ENCODE measurements around the gene TTLL11. TPM values are rescaled to one million over a fixed set of nuclear protein-coding genes. Genes with fewer than 3 reads are reported as not detected.

TTLL11 gene
- total and polyA plus RNA-seq, 2 of the 8 experiments (the other 6 are each of a cell fraction or from before 2014, with no cell fraction given), result 0.56 to 0.80 TPM

- no peak overlapping the region for H2BK120ac ChIP-seq (replicated peaks; ENCODE audit: low read depth, low read length)
- peak overlapping the region; percentile 79 for H2AFZ ChIP-seq (ENCODE audit: low read length)
- no peak overlapping the region for H3K14ac ChIP-seq (ENCODE audit: insufficient read length)
- no peaks in the 10 kb centered on the region for H3K9me3 ChIP-seq (ENCODE audit: insufficient read depth in 2 of 2, low read depth in 1 of 2, low read length in 1 of 2)
- no peak overlapping the region for H2BK20ac ChIP-seq (ENCODE audit: low read length)
- H3K36me3 ChIP-seq (ENCODE audit: control insufficient read depth in 2 of 4, insufficient read depth in 4 of 4, low read length in 3 of 4), result no peaks in the 10 kb centered on the region
- H2AK5ac ChIP-seq (ENCODE audit: low read depth, low read length), result no peak overlapping the region
- peak overlapping the region in 1 of 4 experiments; percentile 13; a peak in 2 of 7 replicates for H3K9ac ChIP-seq (replicated peaks in 1 of 4; ENCODE audit: extremely low read depth in 1 of 4, low read depth in 3 of 4, low read length in 3 of 4)
- peaks cover under 1 to 18% (median 10%) of the 10 kb centered on the region in 4 experiments for H3K4me1 ChIP-seq (replicated peaks in 1 of 4; ENCODE audit: control insufficient read depth in 3 of 4, insufficient read depth in 4 of 4, low read length in 3 of 4)
- peak overlapping the region; percentile 47 to 67 (median 56) for H3K4me3 ChIP-seq (ENCODE audit: extremely low read depth in 1 of 4, insufficient read depth in 2 of 4, low read depth in 3 of 4, low read length in 4 of 4)
- peak overlapping the region; percentile 66; the same call in 1 of the 2 replicates for H2BK5ac ChIP-seq (ENCODE audit: low read depth, low read length)
- H3K27ac ChIP-seq (ENCODE audit: low read depth, low read length), result no peak overlapping the region
- no peak overlapping the region for H4K5ac ChIP-seq (ENCODE audit: insufficient read length, low read depth, low read length)
- peak overlapping the region; percentile 91; the same call in 1 of the 2 replicates for H2BK12ac ChIP-seq (ENCODE audit: low read depth, low read length)
- H3K56ac ChIP-seq (replicated peaks; ENCODE audit: insufficient read length, low read depth, low read length), result no peak overlapping the region
- CTCF ChIA-PET (ENCODE audit: partially characterized antibody), result interaction anchor here (0.6 to 15.6 kb wide), 41 partner anchors 9 to 1751 kb away, joined by 3 to 544 read pairs (median 6); partner anchors contain the start of genes LHX6, MORN5, MRRF and NDUFA8
- no peaks in the 10 kb centered on the region for H3K79me2 ChIP-seq (ENCODE audit: control insufficient read depth in 1 of 2, insufficient read depth in 2 of 2, low read length in 2 of 2)
- H3K4ac ChIP-seq (replicated peaks; ENCODE audit: insufficient read length, low read depth, low read length), result no peak overlapping the region
- H3K23me2 ChIP-seq (ENCODE audit: low read depth, low read length), result peaks cover 8% of the 10 kb centered on the region; the same call in 1 of the 2 replicates
- DNase-seq (ENCODE audit: low read depth in 1 of 2, low spot score in 2 of 2), result peak in 1 of 2 experiments; percentile 74
- H3K79me1 ChIP-seq (ENCODE audit: low read depth, low read length), result no peaks in the 10 kb centered on the region
- peaks cover 0 to 1% of the 10 kb centered on the region in 2 experiments for H4K20me1 ChIP-seq (replicated peaks in 1 of 2; ENCODE audit: control insufficient read depth in 1 of 2, insufficient read depth in 2 of 2, low read length in 2 of 2)
- FAIRE-seq, result no peak
- H3K18ac ChIP-seq (ENCODE audit: extremely low read depth, low read length), result peak overlapping the region; percentile 82
- H4K91ac ChIP-seq (replicated peaks; ENCODE audit: insufficient read length, low read length), result peak overlapping the region; percentile 7
- H4K8ac ChIP-seq (ENCODE audit: extremely low read depth, insufficient read depth, low read length), result peak overlapping the region; percentile 38; the same call in 1 of the 2 replicates
- H3K4me2 ChIP-seq (ENCODE audit: insufficient read depth in 1 of 2, low read depth in 2 of 2, low read length in 2 of 2), result peak overlapping the region; percentile 71 to 88
- WGBS, 2 experiments (ENCODE audit: extremely low coverage in 1 of 2, insufficient coverage in 1 of 2, insufficient read length in 1 of 2, insufficient replicate concordance in 2 of 2, low coverage in 1 of 2, low lambda C conversion rate in 2 of 2, missing lambda C conversion rate in 1 of 2), result 11% methylated on average over 48 of the region's 64 CpGs; no CpG with 5 or more reads in 1 of the 2 experiments
- POLR2A ChIA-PET (ENCODE audit: partially characterized antibody), result interaction anchor here (0.6 to 1.5 kb wide), 4 partner anchors 95 to 243 kb away, joined by 3 to 6 read pairs (median 3); no protein-coding TSS in a partner anchor
- peaks cover 9 to 26% (median 24%) of the 10 kb centered on the region in 4 experiments for H3K27me3 ChIP-seq (replicated peaks in 1 of 4; ENCODE audit: control insufficient read depth in 3 of 4, extremely low read depth in 1 of 4, insufficient read depth in 3 of 4, low read length in 3 of 4)
- H2BK15ac ChIP-seq (ENCODE audit: low read length), result peak overlapping the region; percentile 97; the same call in 1 of the 2 replicates
- H3K23ac ChIP-seq (ENCODE audit: insufficient read length), result no peak overlapping the region
- 0 out of 4 replicates have a peak, but pooled peaks of 1 of the 2 experiments have one; percentile 1 for TF ChIP-seq RAD21 (IDR thresholded peaks at IDR 0.05 in 1 of 2, conservative IDR thresholded peaks at IDR 0.05 in 1 of 2; ENCODE audit: low read depth in 2 of 2, low read length in 2 of 2)
- TF ChIP-seq TEAD4 (IDR thresholded peaks at IDR 0.05; ENCODE audit: low read depth, low read length), result peak; percentile 95
- no peak for TF ChIP-seq JUND (IDR thresholded peaks at IDR 0.05; ENCODE audit: low read length)
- TF ChIP-seq EZH2 (IDR thresholded peaks at IDR 0.05; ENCODE audit: low read depth, low read length, severe bottlenecking), result peak; percentile 31
- no peak for TF ChIP-seq CREB1 (IDR thresholded peaks at IDR 0.05)
- no peak for TF ChIP-seq USF2 (IDR thresholded peaks at IDR 0.05; ENCODE audit: low read length)
- TF ChIP-seq TBP (IDR thresholded peaks at IDR 0.05; ENCODE audit: low read depth, low read length), result no peak
- peak; percentile 51; the same call in 1 of the 2 replicates for TF ChIP-seq SP1 (IDR thresholded peaks at IDR 0.05; ENCODE audit: low read depth, low read length)
- no peak for TF ChIP-seq MAX (IDR thresholded peaks at IDR 0.05)
These were observed 33.5 kb upstream of the TTLL11 start for GRCh38 chr9:122126331-122127261.

Measured in H1 (cell line).